Endothelial cell of umbilical vein (primary cell): Measurements from ENCODE around the gene TEX19. TPM values are rescaled to one million over a fixed set of nuclear protein-coding genes. Genes with fewer than 3 reads are reported as not detected.

Source experiments
- BruUV-seq: library from RNA; stranded (reverse); fragments of 400-500 nt; replicated peaks from 2 replicates; lab custom pipeline; 2021; lab: Mats Ljungman, UMichigan
- CTCF ChIA-PET: fragments of 300-600, 350-600 bp; sonication (Branson Sonifier 250); formaldehyde crosslinking; loops from one replicate; lab custom pipeline; 2021; ENCODE audit warnings: antibody characterized with exemption, inconsistent platforms; lab: Charles Lee
- POLR2A ChIA-PET: fragments of 300-600, 350-600 bp; sonication (Branson Sonifier 250); formaldehyde crosslinking; loops from one replicate; lab custom pipeline; 2021; ENCODE audit warnings: antibody characterized with exemption, inconsistent platforms; lab: Charles Lee
- DNase-seq: peaks from one replicate; pipeline ENCODE4 v3.0.0-alpha.2; 2011; ENCODE audit warnings: low read depth, low spot score
- FAIRE-seq: peaks from 2 replicates; lab custom pipeline; 2011; peaks lifted over from hg19 to GRCh38; lab: Jason Lieb, UNC
- H2AFZ ChIP-seq: 2 replicates; pipeline ENCODE4 v1.6.0; 2012; ENCODE audit warnings: low read depth, low read length, control low read depth, inconsistent platforms
- H3K27ac ChIP-seq: 2 replicates; pipeline ENCODE4 v1.5.1; 2011; ENCODE audit warnings: low read depth, mild to moderate bottlenecking, control low read depth, low read length, moderate library complexity; ENCODE audit not compliant: insufficient read depth
- H3K27me3 ChIP-seq, 2 experiments: 2 replicates each; pipeline versions ENCODE4 v1.6.0 to v1.6.1; 2011; ENCODE audit warnings: low read length in 2 of 2, mixed read lengths in 1 of 2; ENCODE audit not compliant: control insufficient read depth in 2 of 2, insufficient read depth in 2 of 2
- H3K36me3 ChIP-seq, 2 experiments: 2 replicates in 1 of 2; 3 replicates in 1 of 2; pipeline ENCODE4 v1.5.1; 2011; ENCODE audit warnings: low read length in 2 of 2, mild to moderate bottlenecking in 1 of 2, moderate library complexity in 1 of 2; ENCODE audit not compliant: control insufficient read depth in 2 of 2, insufficient read depth in 2 of 2; ENCODE audit errors: extremely low read depth in 1 of 2
- H3K4me1 ChIP-seq: 3 replicates; pipeline ENCODE4 v1.5.1; 2011; ENCODE audit warnings: mild to moderate bottlenecking, low read length; ENCODE audit not compliant: control insufficient read depth, insufficient read depth; ENCODE audit errors: extremely low read depth
- H3K4me2 ChIP-seq: 2 replicates; pipeline ENCODE4 v1.6.1; 2011; ENCODE audit warnings: low read length, control low read depth, mixed read lengths; ENCODE audit not compliant: insufficient read depth
- H3K4me3 ChIP-seq, 3 experiments: fragments of 200-600 bp in 1 of 3; sonication (generic), shearing (Covaris generic) in 1 of 3; replicated peaks in 1 of 3; 2 replicates each; pipeline ENCODE4 v1.5.1; 2011 to 2016; ENCODE audit warnings: control low read depth in 3 of 3, low read length in 3 of 3, mild to moderate bottlenecking in 2 of 3, inconsistent platforms in 1 of 3, low read depth in 1 of 3, moderate library complexity in 1 of 3; ENCODE audit not compliant: insufficient read depth in 1 of 3
- H3K79me2 ChIP-seq: 2 replicates; pipeline ENCODE4 v1.6.0; 2012; ENCODE audit warnings: low read length, inconsistent platforms; ENCODE audit not compliant: control insufficient read depth, insufficient read depth
- H3K9ac ChIP-seq: replicated peaks from 2 replicates; pipeline ENCODE3; 2011; ENCODE audit warnings: low read length, control low read depth; ENCODE audit not compliant: insufficient read depth; ENCODE audit errors: extremely low read depth
- H3K9me1 ChIP-seq: replicated peaks from 3 replicates; pipeline ENCODE4 v1.6.0; 2011; ENCODE audit warnings: mild to moderate bottlenecking, low read length; ENCODE audit not compliant: control insufficient read depth, insufficient read depth; ENCODE audit errors: extremely low read depth
- H3K9me3 ChIP-seq: replicated peaks from 2 replicates; pipeline ENCODE4 v1.5.1; 2012; ENCODE audit warnings: low read length, inconsistent platforms; ENCODE audit not compliant: control insufficient read depth, insufficient read depth
- H4K20me1 ChIP-seq: replicated peaks from 2 replicates; pipeline ENCODE3; 2011; ENCODE audit warnings: mild to moderate bottlenecking, low read length; ENCODE audit not compliant: control insufficient read depth, insufficient read depth; ENCODE audit errors: extremely low read depth
- EZH2 ChIP-seq: IDR thresholded peaks from 2 replicates; pipeline ENCODE4 v1.6.1; 2012; ENCODE audit warnings: borderline replicate concordance, low read depth, mild to moderate bottlenecking, moderate library complexity, low read length, inconsistent platforms; ENCODE audit not compliant: severe bottlenecking
- FOS ChIP-seq: IDR thresholded peaks from 2 replicates; pipeline ENCODE4 v1.6.1; 2011; ENCODE audit warnings: mild to moderate bottlenecking, low read length, moderate library complexity, borderline replicate concordance; ENCODE audit not compliant: insufficient read depth
- GATA2 ChIP-seq: IDR thresholded peaks from 2 replicates; pipeline ENCODE4 v1.7.0; 2011; ENCODE audit warnings: low read depth, mild to moderate bottlenecking, moderate library complexity, mixed read lengths, low read length; ENCODE audit not compliant: insufficient read length, insufficient read depth
- JUN ChIP-seq: IDR thresholded peaks from 2 replicates; pipeline ENCODE4 v1.6.1; 2011; ENCODE audit warnings: borderline replicate concordance, low read depth; ENCODE audit not compliant: insufficient read length, insufficient read depth
- MAX ChIP-seq: IDR thresholded peaks from 2 replicates; pipeline ENCODE4 v1.6.1; 2011; ENCODE audit not compliant: insufficient read depth, insufficient read length
- MYC ChIP-seq: IDR thresholded peaks from one replicate; pipeline ENCODE4 v1.6.1; 2011; ENCODE audit warnings: mild to moderate bottlenecking, low read depth, low read length
- POLR2A ChIP-seq: IDR thresholded peaks from 2 replicates; pipeline ENCODE4 v1.6.1; 2012; ENCODE audit warnings: low read depth, mild to moderate bottlenecking, control low read depth, low read length
- POLR2AphosphoS5 ChIP-seq: IDR thresholded peaks from 2 replicates; pipeline ENCODE4 v1.6.1; 2012; ENCODE audit warnings: low read depth, mild to moderate bottlenecking, control low read depth, low read length, moderate library complexity; ENCODE audit not compliant: insufficient read depth
- dilution Hi-C: fragments of 300-500 bp; cut with MboI; formaldehyde crosslinking; loops from one replicate; pipeline ENCODE4 v1.15.0; 2019; ENCODE audit warnings: low sequenced_read_pairs; ENCODE audit not compliant: extremely low pct_ligation_motif_present
- intact Hi-C: fragments of 100-400 bp; cut with micrococcal nuclease; formaldehyde crosslinking; loops from one replicate; pipeline ENCODE4 v1.10.0; 2022
- polyA plus RNA-seq, 4 experiments: library from polyadenylated mRNA; depleted of rRNA in 3 of 4; stranded (reverse) in 3 of 4; unstranded in 1 of 4; fragments of >200 nt; gene quantifications; 2 replicates each; pipeline versions ENCODE4 v1.2.1 to v1.2.3, GENCODE V29; 2011 to 2012; ENCODE audit warnings: missing spikeins in 1 of 4
- total RNA-seq: library from RNA; stranded (reverse); gene quantifications from 2 replicates; pipeline ENCODE4 v1.2.3, GENCODE V29; 2021
- TF ChIP-seq, protein P1 (sequence below), 2 donors: IDR thresholded peaks; 1 replicate in 1 of 2; 2 replicates in 1 of 2; pipeline ENCODE4 v1.5.1; 2011; ENCODE audit warnings: low read length in 2 of 2, mild to moderate bottlenecking in 2 of 2, moderate library complexity in 2 of 2, control low read depth in 1 of 2, inconsistent platforms in 1 of 2, low read depth in 1 of 2; ENCODE audit not compliant: insufficient read depth in 1 of 2; ENCODE audit errors: extremely low read depth in 1 of 2

TEX19 gene
- total and polyA plus RNA-seq, 2 donors (not counting 3 experiments of a cell fraction or from before 2014, with no cell fraction given) = 0.06 TPM; not detected in 1

DNA sequence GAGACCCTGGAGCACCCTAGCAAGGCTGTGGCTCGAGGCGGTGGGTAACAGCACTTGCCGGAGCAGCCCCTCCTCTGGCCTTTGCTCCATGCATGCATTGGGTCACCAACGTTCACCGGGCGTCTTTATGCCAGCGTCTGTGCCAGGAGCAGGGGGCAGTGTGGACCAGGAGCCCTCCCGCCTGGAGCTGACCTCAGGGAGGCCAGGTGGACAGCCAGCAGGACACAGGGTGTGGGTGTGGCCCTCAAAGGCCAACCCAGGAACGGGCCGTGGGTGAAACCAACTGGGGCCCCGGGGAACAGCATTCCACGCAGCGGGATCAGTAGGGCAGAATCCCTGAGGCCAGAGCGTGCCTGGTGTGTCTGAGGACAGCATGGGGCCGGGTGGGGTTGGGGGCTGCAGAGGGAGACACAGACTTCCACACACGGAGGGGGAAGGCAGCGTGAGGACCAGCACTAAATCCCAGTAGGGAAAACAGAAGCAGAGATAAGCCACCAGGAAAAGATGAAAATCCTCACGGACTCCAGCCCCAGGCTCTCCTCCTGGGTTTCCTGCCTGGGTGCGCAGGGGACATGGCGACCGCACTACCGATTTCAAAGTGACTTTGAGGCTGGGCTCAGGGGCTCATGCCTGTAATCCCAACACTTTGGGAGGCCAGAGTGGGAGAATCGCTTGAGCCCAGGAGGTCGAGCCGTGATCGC lies 38.8 kb upstream of the TEX19 start:
- no peaks in the 10 kb centered on the region for H3K9me3 ChIP-seq
- TF ChIP-seq GATA2 = no peak
- no peak for TF ChIP-seq JUN
- no peak for TF ChIP-seq MYC
- TF ChIP-seq FOS = no peak
- no peak for TF ChIP-seq POLR2AphosphoS5
- TF ChIP-seq, protein P1, sequence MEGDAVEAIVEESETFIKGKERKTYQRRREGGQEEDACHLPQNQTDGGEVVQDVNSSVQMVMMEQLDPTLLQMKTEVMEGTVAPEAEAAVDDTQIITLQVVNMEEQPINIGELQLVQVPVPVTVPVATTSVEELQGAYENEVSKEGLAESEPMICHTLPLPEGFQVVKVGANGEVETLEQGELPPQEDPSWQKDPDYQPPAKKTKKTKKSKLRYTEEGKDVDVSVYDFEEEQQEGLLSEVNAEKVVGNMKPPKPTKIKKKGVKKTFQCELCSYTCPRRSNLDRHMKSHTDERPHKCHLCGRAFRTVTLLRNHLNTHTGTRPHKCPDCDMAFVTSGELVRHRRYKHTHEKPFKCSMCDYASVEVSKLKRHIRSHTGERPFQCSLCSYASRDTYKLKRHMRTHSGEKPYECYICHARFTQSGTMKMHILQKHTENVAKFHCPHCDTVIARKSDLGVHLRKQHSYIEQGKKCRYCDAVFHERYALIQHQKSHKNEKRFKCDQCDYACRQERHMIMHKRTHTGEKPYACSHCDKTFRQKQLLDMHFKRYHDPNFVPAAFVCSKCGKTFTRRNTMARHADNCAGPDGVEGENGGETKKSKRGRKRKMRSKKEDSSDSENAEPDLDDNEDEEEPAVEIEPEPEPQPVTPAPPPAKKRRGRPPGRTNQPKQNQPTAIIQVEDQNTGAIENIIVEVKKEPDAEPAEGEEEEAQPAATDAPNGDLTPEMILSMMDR (IDR thresholded peaks at IDR 0.05; ENCODE audit: extremely low read depth in 1 of 2, insufficient read depth in 1 of 2, low read depth in 1 of 2, low read length in 2 of 2) = no peak
- TF ChIP-seq EZH2 = no peak
- TF ChIP-seq MAX = no peak
- TF ChIP-seq POLR2A = no peak
- H3K9me1 ChIP-seq = no peaks in the 10 kb centered on the region
- H3K27ac ChIP-seq = no peak overlapping the region
- intact Hi-C loops = loop anchor here (2.0 kb wide), 2 partner anchors 75 to 83 kb away; no protein-coding TSS in a partner anchor
- DNase-seq = no peak
- dilution Hi-C loops = no loop called here
- peaks cover 0 to 2% of the 10 kb centered on the region in 2 experiments for H3K27me3 ChIP-seq
- no peak overlapping the region for H3K4me3 ChIP-seq
- no peak overlapping the region for H3K9ac ChIP-seq
- no peak overlapping the region for H3K4me2 ChIP-seq
- H3K36me3 ChIP-seq = no peaks in the 10 kb centered on the region
- POLR2A ChIA-PET = no interaction called here
- no peaks in the 10 kb centered on the region for H4K20me1 ChIP-seq
- no TSS peak for BruUV-seq
- no peaks in the 10 kb centered on the region for H3K4me1 ChIP-seq
- FAIRE-seq = no peak
- CTCF ChIA-PET = interaction anchor here (1.9 to 2.1 kb wide), 2 partner anchors 17 to 19 kb away, joined by 4 to 10 read pairs; no protein-coding TSS in a partner anchor
- no peak overlapping the region for H2AFZ ChIP-seq
- no peaks in the 10 kb centered on the region for H3K79me2 ChIP-seq
